Endothelial cell of umbilical vein (primary cell): ENCODE data around the gene ITGA1. TPM values are rescaled to one million over a fixed set of nuclear protein-coding genes. Genes with fewer than 3 reads are reported as not detected.

Experiments used
- BruUV-seq: library from RNA; stranded (reverse); fragments of 400-500 nt; replicated peaks from 2 replicates; lab custom pipeline; 2021; lab: Mats Ljungman, UMichigan
- CTCF ChIA-PET: fragments of 300-600, 350-600 bp; sonication (Branson Sonifier 250); formaldehyde crosslinking; loops from one replicate; lab custom pipeline; 2021; ENCODE audit warnings: antibody characterized with exemption, inconsistent platforms; lab: Charles Lee
- POLR2A ChIA-PET: fragments of 300-600, 350-600 bp; sonication (Branson Sonifier 250); formaldehyde crosslinking; loops from one replicate; lab custom pipeline; 2021; ENCODE audit warnings: antibody characterized with exemption, inconsistent platforms; lab: Charles Lee
- DNase-seq: peaks from one replicate; pipeline ENCODE4 v3.0.0-alpha.2; 2011; ENCODE audit warnings: low read depth, low spot score
- FAIRE-seq: peaks from 2 replicates; lab custom pipeline; 2011; peaks lifted over from hg19 to GRCh38; lab: Jason Lieb, UNC
- H2AFZ ChIP-seq: 2 replicates; pipeline ENCODE4 v1.6.0; 2012; ENCODE audit warnings: low read depth, low read length, control low read depth, inconsistent platforms
- H3K27ac ChIP-seq: 2 replicates; pipeline ENCODE4 v1.5.1; 2011; ENCODE audit warnings: low read depth, mild to moderate bottlenecking, control low read depth, low read length, moderate library complexity; ENCODE audit not compliant: insufficient read depth
- H3K27me3 ChIP-seq, 2 experiments: 2 replicates each; pipeline versions ENCODE4 v1.6.0 to v1.6.1; 2011; ENCODE audit warnings: low read length in 2 of 2, mixed read lengths in 1 of 2; ENCODE audit not compliant: control insufficient read depth in 2 of 2, insufficient read depth in 2 of 2
- H3K36me3 ChIP-seq, 2 experiments: 2 replicates in 1 of 2; 3 replicates in 1 of 2; pipeline ENCODE4 v1.5.1; 2011; ENCODE audit warnings: low read length in 2 of 2, mild to moderate bottlenecking in 1 of 2, moderate library complexity in 1 of 2; ENCODE audit not compliant: control insufficient read depth in 2 of 2, insufficient read depth in 2 of 2; ENCODE audit errors: extremely low read depth in 1 of 2
- H3K4me1 ChIP-seq: 3 replicates; pipeline ENCODE4 v1.5.1; 2011; ENCODE audit warnings: mild to moderate bottlenecking, low read length; ENCODE audit not compliant: control insufficient read depth, insufficient read depth; ENCODE audit errors: extremely low read depth
- H3K4me2 ChIP-seq: 2 replicates; pipeline ENCODE4 v1.6.1; 2011; ENCODE audit warnings: low read length, control low read depth, mixed read lengths; ENCODE audit not compliant: insufficient read depth
- H3K4me3 ChIP-seq, 3 experiments: fragments of 200-600 bp in 1 of 3; sonication (generic), shearing (Covaris generic) in 1 of 3; replicated peaks in 1 of 3; 2 replicates each; pipeline ENCODE4 v1.5.1; 2011 to 2016; ENCODE audit warnings: control low read depth in 3 of 3, low read length in 3 of 3, mild to moderate bottlenecking in 2 of 3, inconsistent platforms in 1 of 3, low read depth in 1 of 3, moderate library complexity in 1 of 3; ENCODE audit not compliant: insufficient read depth in 1 of 3
- H3K79me2 ChIP-seq: 2 replicates; pipeline ENCODE4 v1.6.0; 2012; ENCODE audit warnings: low read length, inconsistent platforms; ENCODE audit not compliant: control insufficient read depth, insufficient read depth
- H3K9ac ChIP-seq: replicated peaks from 2 replicates; pipeline ENCODE3; 2011; ENCODE audit warnings: low read length, control low read depth; ENCODE audit not compliant: insufficient read depth; ENCODE audit errors: extremely low read depth
- H3K9me1 ChIP-seq: replicated peaks from 3 replicates; pipeline ENCODE4 v1.6.0; 2011; ENCODE audit warnings: mild to moderate bottlenecking, low read length; ENCODE audit not compliant: control insufficient read depth, insufficient read depth; ENCODE audit errors: extremely low read depth
- H3K9me3 ChIP-seq: replicated peaks from 2 replicates; pipeline ENCODE4 v1.5.1; 2012; ENCODE audit warnings: low read length, inconsistent platforms; ENCODE audit not compliant: control insufficient read depth, insufficient read depth
- H4K20me1 ChIP-seq: replicated peaks from 2 replicates; pipeline ENCODE3; 2011; ENCODE audit warnings: mild to moderate bottlenecking, low read length; ENCODE audit not compliant: control insufficient read depth, insufficient read depth; ENCODE audit errors: extremely low read depth
- EZH2 ChIP-seq: IDR thresholded peaks from 2 replicates; pipeline ENCODE4 v1.6.1; 2012; ENCODE audit warnings: borderline replicate concordance, low read depth, mild to moderate bottlenecking, moderate library complexity, low read length, inconsistent platforms; ENCODE audit not compliant: severe bottlenecking
- FOS ChIP-seq: IDR thresholded peaks from 2 replicates; pipeline ENCODE4 v1.6.1; 2011; ENCODE audit warnings: mild to moderate bottlenecking, low read length, moderate library complexity, borderline replicate concordance; ENCODE audit not compliant: insufficient read depth
- GATA2 ChIP-seq: IDR thresholded peaks from 2 replicates; pipeline ENCODE4 v1.7.0; 2011; ENCODE audit warnings: low read depth, mild to moderate bottlenecking, moderate library complexity, mixed read lengths, low read length; ENCODE audit not compliant: insufficient read length, insufficient read depth
- JUN ChIP-seq: IDR thresholded peaks from 2 replicates; pipeline ENCODE4 v1.6.1; 2011; ENCODE audit warnings: borderline replicate concordance, low read depth; ENCODE audit not compliant: insufficient read length, insufficient read depth
- MAX ChIP-seq: IDR thresholded peaks from 2 replicates; pipeline ENCODE4 v1.6.1; 2011; ENCODE audit not compliant: insufficient read depth, insufficient read length
- MYC ChIP-seq: IDR thresholded peaks from one replicate; pipeline ENCODE4 v1.6.1; 2011; ENCODE audit warnings: mild to moderate bottlenecking, low read depth, low read length
- POLR2A ChIP-seq: IDR thresholded peaks from 2 replicates; pipeline ENCODE4 v1.6.1; 2012; ENCODE audit warnings: low read depth, mild to moderate bottlenecking, control low read depth, low read length
- POLR2AphosphoS5 ChIP-seq: IDR thresholded peaks from 2 replicates; pipeline ENCODE4 v1.6.1; 2012; ENCODE audit warnings: low read depth, mild to moderate bottlenecking, control low read depth, low read length, moderate library complexity; ENCODE audit not compliant: insufficient read depth
- dilution Hi-C: fragments of 300-500 bp; cut with MboI; formaldehyde crosslinking; loops from one replicate; pipeline ENCODE4 v1.15.0; 2019; ENCODE audit warnings: low sequenced_read_pairs; ENCODE audit not compliant: extremely low pct_ligation_motif_present
- intact Hi-C: fragments of 100-400 bp; cut with micrococcal nuclease; formaldehyde crosslinking; loops from one replicate; pipeline ENCODE4 v1.10.0; 2022
- polyA plus RNA-seq, 4 experiments: library from polyadenylated mRNA; depleted of rRNA in 3 of 4; stranded (reverse) in 3 of 4; unstranded in 1 of 4; fragments of >200 nt; gene quantifications; 2 replicates each; pipeline versions ENCODE4 v1.2.1 to v1.2.3, GENCODE V29; 2011 to 2012; ENCODE audit warnings: missing spikeins in 1 of 4
- total RNA-seq: library from RNA; stranded (reverse); gene quantifications from 2 replicates; pipeline ENCODE4 v1.2.3, GENCODE V29; 2021
- TF ChIP-seq, protein P1 (sequence below), 2 donors: IDR thresholded peaks; 1 replicate in 1 of 2; 2 replicates in 1 of 2; pipeline ENCODE4 v1.5.1; 2011; ENCODE audit warnings: low read length in 2 of 2, mild to moderate bottlenecking in 2 of 2, moderate library complexity in 2 of 2, control low read depth in 1 of 2, inconsistent platforms in 1 of 2, low read depth in 1 of 2; ENCODE audit not compliant: insufficient read depth in 1 of 2; ENCODE audit errors: extremely low read depth in 1 of 2

Gene ITGA1
- total and polyA plus RNA-seq, 2 donors (not counting 3 experiments of a cell fraction or from before 2014, with no cell fraction given), result 0.65 to 1.9 TPM

- ChIA-PET CTCF (interaction anchor here (1.0 to 2.3 kb wide), 9 partner anchors 15 to 193 kb away, joined by 3 to 7 read pairs (median 4); no protein-coding TSS in a partner anchor), POLR2A (no interaction called here)
- Histone ChIP-seq H3K9me3 (no peaks in the 10 kb centered on the region), H3K9me1 (no peaks in the 10 kb centered on the region), H3K4me2 (peak overlapping the region; percentile 52), H3K27ac (peak overlapping the region; percentile 57), H3K4me1 (peaks cover 10% of the 10 kb centered on the region), H3K9ac (peak overlapping the region; percentile 43), H2AFZ (no peak overlapping the region), H4K20me1 (no peaks in the 10 kb centered on the region), H3K27me3 (no peaks in the 10 kb centered on the region), H3K79me2 (no peaks in the 10 kb centered on the region), H3K36me3 (no peaks in the 10 kb centered on the region), H3K4me3 (no peak overlapping the region)
- FAIRE-seq, result peak; percentile 74
- DNase-seq, result peak; percentile 83
- BruUV-seq, result no TSS peak
- intact Hi-C loops (loop anchor here (1.0 to 2.0 kb wide), 2 partner anchors 26 to 66 kb away; partner anchors contain the start of gene ITGA2), dilution Hi-C loops (no loop called here)
- TF ChIP-seq JUN (peak; percentile 85), MYC (no peak), POLR2A (no peak), FOS (peak; percentile 83), POLR2AphosphoS5 (peak; percentile 73), MAX (no peak), GATA2 (peak; percentile 93), EZH2 (no peak)
- TF ChIP-seq, protein P1, sequence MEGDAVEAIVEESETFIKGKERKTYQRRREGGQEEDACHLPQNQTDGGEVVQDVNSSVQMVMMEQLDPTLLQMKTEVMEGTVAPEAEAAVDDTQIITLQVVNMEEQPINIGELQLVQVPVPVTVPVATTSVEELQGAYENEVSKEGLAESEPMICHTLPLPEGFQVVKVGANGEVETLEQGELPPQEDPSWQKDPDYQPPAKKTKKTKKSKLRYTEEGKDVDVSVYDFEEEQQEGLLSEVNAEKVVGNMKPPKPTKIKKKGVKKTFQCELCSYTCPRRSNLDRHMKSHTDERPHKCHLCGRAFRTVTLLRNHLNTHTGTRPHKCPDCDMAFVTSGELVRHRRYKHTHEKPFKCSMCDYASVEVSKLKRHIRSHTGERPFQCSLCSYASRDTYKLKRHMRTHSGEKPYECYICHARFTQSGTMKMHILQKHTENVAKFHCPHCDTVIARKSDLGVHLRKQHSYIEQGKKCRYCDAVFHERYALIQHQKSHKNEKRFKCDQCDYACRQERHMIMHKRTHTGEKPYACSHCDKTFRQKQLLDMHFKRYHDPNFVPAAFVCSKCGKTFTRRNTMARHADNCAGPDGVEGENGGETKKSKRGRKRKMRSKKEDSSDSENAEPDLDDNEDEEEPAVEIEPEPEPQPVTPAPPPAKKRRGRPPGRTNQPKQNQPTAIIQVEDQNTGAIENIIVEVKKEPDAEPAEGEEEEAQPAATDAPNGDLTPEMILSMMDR (IDR thresholded peaks at IDR 0.05; ENCODE audit: extremely low read depth in 1 of 2, insufficient read depth in 1 of 2, low read depth in 1 of 2, low read length in 2 of 2), result peak in 1 of 2 donors; percentile 14
Observed at GRCh38 chr5:52922384-52922783, 134.7 kb downstream of the ITGA1 start.
